IMR-90 (cell line): Measurements from ENCODE around the gene SLAMF9. TPM values are rescaled to one million over a fixed set of nuclear protein-coding genes. Genes with fewer than 3 reads are reported as not detected.

Experiments
- ATAC-seq: fragments of 200-7000 bp; cut with Tn5 transposase; 2 replicates; pipeline ENCODE4 v1.9.1; 2020; ENCODE audit warnings: low read depth, mild to moderate bottlenecking, moderate library complexity
- BruUV-seq: library from RNA; stranded (reverse); fragments of 400-500 nt; replicated peaks from 2 replicates; lab custom pipeline; 2021; lab: Mats Ljungman, UMichigan
- CTCF ChIA-PET: fragments of 300-600 bp; formaldehyde crosslinking; extraction: SDS; loops from one replicate; lab custom pipeline; 2021; ENCODE audit warnings: antibody characterized with exemption; lab: Yijun Ruan, JAX
- POLR2A ChIA-PET: fragments of 300-600 bp; sonication (Branson Sonifier 250); formaldehyde crosslinking; loops from one replicate; lab custom pipeline; 2022; ENCODE audit warnings: antibody characterized with exemption; ENCODE audit not compliant: unreplicated experiment; lab: Charles Lee
- DNase-seq: peaks from one replicate; pipeline ENCODE4 v3.0.0; 2013
- H2AFZ ChIP-seq: replicated peaks from 2 replicates; pipeline ENCODE3; 2013; ENCODE audit warnings: low read length, mild to moderate bottlenecking; ENCODE audit not compliant: poor library complexity
- H2AK5ac ChIP-seq: 2 replicates; pipeline ENCODE4 v1.6.1; 2013; ENCODE audit warnings: low read depth, low read length, inconsistent platforms
- H2AK9ac ChIP-seq: replicated peaks from 2 replicates; pipeline ENCODE3; 2013; ENCODE audit warnings: mild to moderate bottlenecking, low read depth, low read length, moderate library complexity; ENCODE audit not compliant: poor library complexity
- H2BK120ac ChIP-seq: 2 replicates; pipeline ENCODE4 v1.6.1; 2013; ENCODE audit warnings: low read depth, low read length, inconsistent platforms
- H2BK15ac ChIP-seq: 3 replicates; pipeline ENCODE4 v1.6.1; 2013; ENCODE audit warnings: low read depth, low read length, inconsistent platforms
- H2BK20ac ChIP-seq: 2 replicates; pipeline ENCODE4 v1.6.1; 2013; ENCODE audit warnings: low read depth, mild to moderate bottlenecking, inconsistent platforms, low read length, moderate library complexity
- H2BK5ac ChIP-seq: 2 replicates; pipeline ENCODE4 v1.6.1; 2013; ENCODE audit warnings: mild to moderate bottlenecking, low read depth, low read length, inconsistent platforms; ENCODE audit not compliant: poor library complexity, severe bottlenecking
- H3K14ac ChIP-seq: replicated peaks from 2 replicates; pipeline ENCODE4 v1.6.1; 2013; ENCODE audit warnings: low read depth, low read length, inconsistent platforms
- H3K18ac ChIP-seq: 2 replicates; pipeline ENCODE4 v1.6.1; 2013; ENCODE audit warnings: low read depth, low read length, control low read depth
- H3K23ac ChIP-seq: 2 replicates; pipeline ENCODE4 v1.6.1; 2013; ENCODE audit warnings: low read depth, low read length, inconsistent platforms
- H3K27ac ChIP-seq: 2 replicates; pipeline ENCODE4 v1.5.1; 2013; ENCODE audit warnings: mild to moderate bottlenecking, control low read depth, low read length; ENCODE audit not compliant: insufficient read depth
- H3K27me3 ChIP-seq: 2 replicates; pipeline ENCODE4 v1.6.1; 2013; ENCODE audit warnings: low read length; ENCODE audit not compliant: control insufficient read depth, insufficient read depth
- H3K36me3 ChIP-seq: 2 replicates; pipeline ENCODE4 v1.6.1; 2013; ENCODE audit warnings: low read length, mixed read lengths; ENCODE audit not compliant: control insufficient read depth, insufficient read depth
- H3K4ac ChIP-seq: 2 replicates; pipeline ENCODE4 v1.6.1; 2013; ENCODE audit warnings: low read depth, low read length, inconsistent platforms
- H3K4me1 ChIP-seq: 2 replicates; pipeline ENCODE4 v1.6.1; 2013; ENCODE audit warnings: low read length, mixed read lengths; ENCODE audit not compliant: control insufficient read depth, insufficient read depth
- H3K4me2 ChIP-seq: 2 replicates; pipeline ENCODE4 v1.6.1; 2013; ENCODE audit warnings: low read depth, mild to moderate bottlenecking, control low read depth, low read length, moderate library complexity
- H3K4me3 ChIP-seq: 2 replicates; pipeline ENCODE4 v1.5.1; 2013; ENCODE audit warnings: low read depth, mild to moderate bottlenecking, control low read depth, low read length, moderate library complexity; ENCODE audit not compliant: insufficient read depth
- H3K56ac ChIP-seq: 2 replicates; pipeline ENCODE4 v1.6.1; 2013; ENCODE audit warnings: low read length, inconsistent platforms; ENCODE audit not compliant: insufficient read depth; ENCODE audit errors: extremely low read depth
- H3K79me1 ChIP-seq, 2 experiments: 2 replicates each; pipeline ENCODE4 v1.6.1; 2013; ENCODE audit warnings: low read length in 2 of 2, inconsistent platforms in 1 of 2, low read depth in 1 of 2
- H3K9ac ChIP-seq: 2 replicates; pipeline ENCODE4 v1.6.1; 2013; ENCODE audit warnings: low read depth, low read length, control low read depth
- H3K9me1 ChIP-seq: 2 replicates; pipeline ENCODE4 v1.6.1; 2013; ENCODE audit warnings: low read length, inconsistent platforms; ENCODE audit not compliant: insufficient read depth
- H3K9me3 ChIP-seq: 2 replicates; pipeline ENCODE4 v1.6.1; 2013; ENCODE audit warnings: low read length; ENCODE audit not compliant: control insufficient read depth, insufficient read depth
- H4K20me1 ChIP-seq: 2 replicates; pipeline ENCODE4 v1.6.1; 2013; ENCODE audit warnings: low read length, inconsistent platforms; ENCODE audit not compliant: insufficient read depth
- H4K5ac ChIP-seq: 2 replicates; pipeline ENCODE4 v1.6.1; 2013; ENCODE audit warnings: mild to moderate bottlenecking, low read depth, low read length, control low read depth
- H4K8ac ChIP-seq, 2 experiments: 2 replicates each; pipeline ENCODE4 v1.6.1; 2013; ENCODE audit warnings: low read depth in 2 of 2, low read length in 2 of 2, control low read depth in 1 of 2, inconsistent platforms in 1 of 2
- H4K91ac ChIP-seq: 2 replicates; pipeline ENCODE4 v1.6.1; 2013; ENCODE audit warnings: low read depth, low read length, inconsistent platforms; ENCODE audit not compliant: insufficient read depth
- CHD1 ChIP-seq: IDR thresholded peaks from 2 replicates; pipeline ENCODE4 v1.6.1; 2012; ENCODE audit warnings: low read depth, low read length, improper control_type of control experiment
- NFE2L2 ChIP-seq: fragments of 150-350 bp; IDR thresholded peaks from 2 replicates; pipeline ENCODE4 v1.6.1; 2016; ENCODE audit warnings: low read depth, mild to moderate bottlenecking, low read length
- POLR2A ChIP-seq: IDR thresholded peaks from 2 replicates; pipeline ENCODE4 v1.6.1; 2012; ENCODE audit warnings: mild to moderate bottlenecking, low read depth, low read length
- RAD21 ChIP-seq: IDR thresholded peaks from 2 replicates; pipeline ENCODE4 v1.6.1; 2012; ENCODE audit warnings: low read length, improper control_type of control experiment
- RCOR1 ChIP-seq: IDR thresholded peaks from 2 replicates; pipeline ENCODE4 v1.6.1; 2012; ENCODE audit warnings: mild to moderate bottlenecking, low read length, improper control_type of control experiment; ENCODE audit not compliant: insufficient replicate concordance
- SMC3 ChIP-seq: fragments of 150-350 bp; IDR thresholded peaks from 2 replicates; pipeline ENCODE4 v1.6.1; 2016; ENCODE audit warnings: low read depth, mild to moderate bottlenecking, antibody characterized with exemption, low read length, moderate library complexity
- USF2 ChIP-seq: fragments of 150-350 bp; IDR thresholded peaks from 2 replicates; pipeline ENCODE4 v1.6.1; 2017; ENCODE audit warnings: mild to moderate bottlenecking, antibody characterized with exemption, low read length, low read depth
- WGBS, 2 experiments: methylation state at CpG; one replicate each; pipeline versions ENCODE4 v1.1.5 to v1.1.7; 2013; ENCODE audit warnings: missing lambda C conversion rate in 2 of 2; ENCODE audit not compliant: insufficient read length in 1 of 2; ENCODE audit errors: extremely low coverage in 2 of 2; 5-methylcytosine and 5-hydroxymethylcytosine counted together
- dilution Hi-C: fragments of 300-500 bp; cut with HindIII; formaldehyde crosslinking; loops from one replicate; pipeline ENCODE4 v1.14.3; 2018; ENCODE audit warnings: low sequenced_read_pairs; ENCODE audit not compliant: unreplicated experiment
- in situ Hi-C: fragments of 300-500 bp; cut with MboI; formaldehyde crosslinking; loops from 3 replicates; pipeline ENCODE4 v1.14.3; 2019; ENCODE audit warnings: low sequenced_read_pairs, inconsistent platforms, mixed read lengths
- intact Hi-C: fragments of 100-400 bp; cut with micrococcal nuclease; formaldehyde crosslinking; loops from 2 replicates; pipeline ENCODE4 v1.10.0; 2022
- polyA plus RNA-seq, 3 experiments: library from polyadenylated mRNA; depleted of rRNA; stranded (reverse); fragments of >200 nt; gene quantifications; 2 replicates each; pipeline ENCODE4 v1.2.3, GENCODE V29; 2012; ENCODE audit warnings: low replicate concordance in 1 of 3
- total RNA-seq: library from RNA; depleted of rRNA; stranded (reverse); fragments of >200 nt; gene quantifications from 2 replicates; pipeline ENCODE4 v1.2.3, GENCODE V29; 2012

The SLAMF9 gene
- total and polyA plus RNA-seq, 2 of the 4 experiments (the other 2 are of a cell fraction) = 0.18 to 0.67 TPM

- 46% methylated on average over 6 of the region's 10 CpGs; no CpG with 5 or more reads in 1 of the 2 experiments for WGBS, 2 experiments
- POLR2A ChIA-PET = interaction anchor here (0.6 kb wide), 1 partner anchor 247 kb away, joined by 3 read pairs; no protein-coding TSS in a partner anchor
These were observed 39.6 kb downstream of the SLAMF9 start for GRCh38 chr1:159914252-159915018.

More at GRCh38 chr1:159914252-159915018, 39.6 kb downstream of the SLAMF9 start:
- Histone ChIP-seq H3K27ac (no peak overlapping the region), H2BK120ac (no peak overlapping the region), H3K18ac (no peak overlapping the region), H3K79me1 (peaks cover 4 to 61% of the 10 kb centered on the region in 2 experiments), H3K23ac (no peak overlapping the region), H3K9me1 (peaks cover 46% of the 10 kb centered on the region), H3K56ac (no peak overlapping the region), H2AFZ (no peak overlapping the region), H4K20me1 (peaks cover 38% of the 10 kb centered on the region), H3K4ac (no peak overlapping the region), H3K9ac (no peak overlapping the region), H2BK20ac (no peak overlapping the region; the same call in 1 of the 2 replicates), H4K5ac (no peak overlapping the region), H3K4me3 (no peak overlapping the region), H3K9me3 (no peaks in the 10 kb centered on the region), H3K4me1 (peaks cover 43% of the 10 kb centered on the region), H3K4me2 (no peak overlapping the region), H3K27me3 (no peaks in the 10 kb centered on the region), H4K91ac (no peak overlapping the region), H3K14ac (0 out of 2 replicates have a peak overlapping the region, but pooled peaks have one; percentile 16), H2BK15ac (no peak overlapping the region), H2AK9ac (peak overlapping the region; percentile 10), H2AK5ac (no peak overlapping the region; the same call in 1 of the 2 replicates), H4K8ac (no peak overlapping the region), H2BK5ac (no peak overlapping the region), H3K36me3 (peaks cover 22% of the 10 kb centered on the region)
- in situ Hi-C loops (no loop called here), dilution Hi-C loops (no loop called here), intact Hi-C loops (no loop called here)
- no peak for TF ChIP-seq POLR2A
- TF ChIP-seq RCOR1 = no peak
- TF ChIP-seq USF2 = no peak
- no peak for TF ChIP-seq RAD21
- no peak for TF ChIP-seq SMC3
- TF ChIP-seq CHD1 = no peak
- no peak for TF ChIP-seq NFE2L2
- ATAC-seq (no peak), DNase-seq (no peak)
- CTCF ChIA-PET = interaction anchor here (0.6 to 1.0 kb wide), 3 partner anchors 116 to 793 kb away, joined by 3 to 6 read pairs (median 4); no protein-coding TSS in a partner anchor
- no TSS peak for BruUV-seq
